Heart left ventricle (tissue), 16 donors: ENCODE measurements around the gene AMDHD1. TPM values are rescaled to one million over a fixed set of nuclear protein-coding genes. Genes with fewer than 3 reads are reported as not detected.

Experiments used
- ATAC-seq, 4 donors: fragments of 200-7000 bp; cut with Tn5 transposase; one replicate each; pipeline ENCODE4 v1.9.1; 2020 to 2022; ENCODE audit warnings: moderate library complexity in 4 of 4, mild to moderate bottlenecking in 3 of 4, moderate number of reproducible peaks in 1 of 4
- DNase-seq, 5 donors: peaks; one replicate each; pipeline ENCODE4 v3.0.0-alpha.2; 2020
- H3K27ac ChIP-seq, 12 donors: fragments of 200-600 bp; sonication (generic) in 4 of 12; one replicate each; pipeline versions ENCODE4 v1.5.0 to v1.8.0; 2016 to 2022; ENCODE audit warnings: mild to moderate bottlenecking in 2 of 12
- H3K27me3 ChIP-seq, 9 donors: fragments of 200-600 bp; sonication (generic) in 2 of 9; one replicate each; pipeline versions ENCODE4 v1.5.1 to v1.8.0; 2016 to 2022; ENCODE audit warnings: mild to moderate bottlenecking in 3 of 9
- H3K36me3 ChIP-seq, 9 donors: fragments of 200-600 bp; sonication (generic) in 2 of 9; one replicate each; pipeline versions ENCODE4 v1.5.0 to v1.8.0; 2018 to 2022; ENCODE audit warnings: mild to moderate bottlenecking in 2 of 9
- H3K4me1 ChIP-seq, 12 donors: fragments of 200-600 bp; sonication (generic) in 4 of 12; one replicate each; pipeline versions ENCODE4 v1.5.0 to v1.8.0; 2016 to 2022; ENCODE audit warnings: mild to moderate bottlenecking in 3 of 12
- H3K4me3 ChIP-seq, 12 donors: fragments of 200-600 bp; sonication (generic) in 4 of 12; one replicate each; pipeline versions ENCODE4 v1.5.0 to v1.8.0; 2017 to 2022; ENCODE audit warnings: mild to moderate bottlenecking in 9 of 12, moderate library complexity in 4 of 12
- H3K9me3 ChIP-seq, 12 donors: fragments of 200-600 bp; sonication (generic) in 4 of 12; one replicate each; pipeline versions ENCODE4 v1.5.0 to v1.8.0; 2016 to 2022; ENCODE audit warnings: mild to moderate bottlenecking in 1 of 12
- CTCF ChIP-seq, 12 donors: fragments of 200-600 bp; sonication (generic) in 4 of 12; IDR thresholded peaks; one replicate each; pipeline versions ENCODE4 v1.5.0 to v1.8.0; 2018 to 2022; ENCODE audit warnings: antibody characterized with exemption in 12 of 12, mild to moderate bottlenecking in 5 of 12
- POLR2A ChIP-seq, 2 donors: fragments of 450-650 bp; IDR thresholded peaks; one replicate each; pipeline ENCODE4 v1.6.1; 2017; ENCODE audit warnings: antibody characterized with exemption in 2 of 2, mild to moderate bottlenecking in 2 of 2, moderate library complexity in 2 of 2
- WGBS, 4 donors: extraction: QIAGEN DNeasy Blood & Tissue Kit in 2 of 4; methylation state at CpG; one replicate each; pipeline versions ENCODE4 v1.1.5 to v1.1.7; 2013 to 2018; 5-methylcytosine and 5-hydroxymethylcytosine counted together
- intact Hi-C, 10 donors: fragments of 100-400 bp; cut with DNase I; formaldehyde crosslinking; loops; one replicate each; pipeline versions ENCODE4 v1.11.1 to v1.14.2; 2022
- polyA plus RNA-seq, 2 donors: library from polyadenylated mRNA; stranded (reverse); fragments of 200-250 nt; gene quantifications; one replicate each; pipeline ENCODE4 v1.2.3, GENCODE V29; 2013
- total RNA-seq, 9 donors: library from RNA; depleted of rRNA in 2 of 9; stranded (reverse); fragments of >200 nt in 2 of 9; fragmentation: NEBNext Ultra II Directional in 3 of 9; extraction: Animal tissue kit (Norgen Biotek cat#: 25700) in 3 of 9; gene quantifications; one replicate each; pipeline versions ENCODE4 v1.1.0 to v1.2.4, GENCODE V29; 2016 to 2023
- donor health status: ischemic (EF 13 %, LVEDD 7.1; RV severe dilation, severe dysfunction).
- donor health status: healthy with polysubstance abuse.
- donor health status: DM: no; HTN: yes; CAD: no.
- donor health status: DM: no; HTN: no; CAD: no.
- donor health status: ischemic (EF 25% LVEDD 6.9; RV normal size, moderate dysfunction).
- donor health status: ischemic (EF 25% LVEDD 5.7; RV mildly dilated, moderate dysfunction).
- donor health status: healthy.
- donor health status: DM: yes; HTN: yes; CAD: no.
- donor health status: ischemic (EF 35%, LVEDD 5.7; RV mildly dilated, moderate dysfunction).
- donor health status: nonischemic (EF 11% LVEDD 7.7; RV severe dilation, severe dysfunction).
- donor health status: DM: yes; HTN: yes; CAD: no.
- donor health status: PGD.
- donor health status: ischemic (EF 29% LVEDD 5.4; RV normal size, mild dysfunction).
- donor health status: nonischemic (EF 23%, LVEDD 6.1; RV moderate dilation, normal function).

Gene AMDHD1
- total and polyA plus RNA-seq, 11 donors: 0.20 to 1.1 (median 0.55) TPM

DNA sequence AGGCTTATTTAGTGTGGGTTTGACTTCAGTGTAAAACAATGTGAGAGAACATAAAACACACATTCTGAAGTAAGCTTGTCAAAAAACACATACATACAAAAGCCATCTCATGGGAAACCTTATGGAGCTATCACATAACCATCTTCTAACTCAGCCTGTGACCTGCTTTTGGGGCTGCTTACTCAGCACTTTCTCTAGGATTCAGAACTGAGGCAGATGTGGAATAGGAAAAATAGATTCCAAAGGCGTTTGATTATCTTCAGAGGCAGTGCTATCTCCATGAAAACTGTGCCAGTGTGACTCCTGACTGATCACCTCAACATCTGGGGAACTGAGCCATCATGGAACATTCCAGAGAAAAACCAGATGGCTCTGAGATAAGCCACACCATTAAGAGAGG lies 39.5 kb downstream of the AMDHD1 start:
- 50 to 62% (median 54%) methylated on average over 1 of the region's 1 CpG for WGBS, 4 donors
- Histone ChIP-seq H3K9me3 (no peaks in the 10 kb centered on the region), H3K36me3 (no peaks in the 10 kb centered on the region), H3K4me1 (no peaks in the 10 kb centered on the region), H3K27me3 (no peaks in the 10 kb centered on the region), H3K4me3 (no peak overlapping the region), H3K27ac (no peak overlapping the region)
- TF ChIP-seq CTCF (IDR thresholded peaks at IDR 0.05) (no peak), POLR2A (IDR thresholded peaks at IDR 0.05) (no peak)
- intact Hi-C loops: no loop called here
- ATAC-seq: no peak
- DNase-seq: no peak

- no peak overlapping the region for H3K4me3 ChIP-seq
- WGBS, 4 donors: 87 to 98% (median 93%) methylated on average over 1 of the region's 1 CpG
- H3K27ac ChIP-seq: no peak overlapping the region
- no peaks in the 10 kb centered on the region for H3K27me3 ChIP-seq
- DNase-seq (no peak), ATAC-seq (no peak)
- no peaks in the 10 kb centered on the region for H3K9me3 ChIP-seq
- H3K36me3 ChIP-seq: no peaks in the 10 kb centered on the region
- intact Hi-C loops: no loop called here
- no peaks in the 10 kb centered on the region for H3K4me1 ChIP-seq
- TF ChIP-seq POLR2A (IDR thresholded peaks at IDR 0.05): no peak
- no peak for TF ChIP-seq CTCF (IDR thresholded peaks at IDR 0.05)
Observed at GRCh38 chr12:95984682-95985081, 41.6 kb downstream of the AMDHD1 start.

DNA sequence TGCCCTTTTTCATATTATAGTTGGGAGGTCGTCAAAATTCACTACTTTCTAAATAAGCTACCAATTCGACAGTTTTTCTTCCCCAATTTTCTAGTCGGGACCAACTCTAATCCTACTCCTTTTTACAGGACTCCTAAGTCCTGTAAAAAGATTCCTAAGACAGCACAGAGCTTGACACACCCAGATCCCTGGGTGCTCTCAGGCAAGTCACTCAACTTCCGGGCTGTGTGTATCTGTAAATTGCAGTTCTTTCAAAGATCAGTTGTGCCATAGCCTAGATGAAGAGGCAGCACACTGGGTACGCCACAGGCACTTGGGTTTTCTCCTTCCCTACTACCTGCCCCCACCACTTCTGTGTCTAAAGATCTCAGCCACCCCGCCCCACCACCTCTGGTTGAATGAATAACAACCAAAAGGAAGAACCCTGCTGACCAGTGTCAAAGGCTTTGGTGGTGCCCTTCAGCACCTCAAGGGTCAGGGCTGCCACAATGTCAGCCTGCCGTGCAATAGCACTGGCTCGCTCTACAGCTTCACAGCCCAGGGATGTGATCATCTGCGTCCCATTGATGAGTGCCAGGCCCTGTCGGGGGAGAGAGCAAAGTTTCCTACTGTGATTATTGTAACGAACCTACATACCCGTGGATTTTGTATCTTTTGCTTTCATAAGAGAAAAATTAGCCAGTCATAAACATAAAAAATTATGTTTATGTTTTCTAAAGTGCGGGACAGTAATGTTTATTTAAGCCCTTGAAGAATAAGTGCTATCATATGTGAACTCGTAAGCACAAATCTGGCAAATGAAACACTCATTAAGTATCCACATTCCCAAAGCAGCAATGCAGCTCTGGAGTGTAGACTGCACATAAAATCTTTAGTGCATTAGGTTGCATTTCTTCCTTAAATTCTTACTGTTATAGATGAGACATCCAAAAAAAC lies 43.8 kb downstream of the AMDHD1 start:
- H3K27ac ChIP-seq: no peak overlapping the region
- H3K27me3 ChIP-seq: no peaks in the 10 kb centered on the region
- H3K4me3 ChIP-seq: no peak overlapping the region
- no peaks in the 10 kb centered on the region for H3K36me3 ChIP-seq
- DNase-seq (no peak), ATAC-seq (no peak)
- no peaks in the 10 kb centered on the region for H3K4me1 ChIP-seq
- H3K9me3 ChIP-seq: no peaks in the 10 kb centered on the region
- 74 to 80% (median 79%) methylated on average over 14 of the region's 14 CpGs for WGBS, 4 donors
- intact Hi-C loops: no loop called here
- no peak for TF ChIP-seq POLR2A (IDR thresholded peaks at IDR 0.05)
- TF ChIP-seq CTCF (IDR thresholded peaks at IDR 0.05): no peak

- intact Hi-C loops: no loop called here
- TF ChIP-seq POLR2A (IDR thresholded peaks at IDR 0.05): no peak
- no peak for TF ChIP-seq CTCF (IDR thresholded peaks at IDR 0.05)
- no peaks in the 10 kb centered on the region for H3K4me1 ChIP-seq
- WGBS, 4 donors: 74 to 79% (median 78%) methylated on average over 11 of the region's 11 CpGs
- DNase-seq (no peak), ATAC-seq (no peak)
- no peaks in the 10 kb centered on the region for H3K9me3 ChIP-seq
- H3K27ac ChIP-seq: no peak overlapping the region
- no peaks in the 10 kb centered on the region for H3K27me3 ChIP-seq
- H3K4me3 ChIP-seq: no peak overlapping the region
- H3K36me3 ChIP-seq: no peaks in the 10 kb centered on the region
Observed at GRCh38 chr12:95988506-95989275, 45.6 kb downstream of the AMDHD1 start.
